Stimulated activated CD4-positive, alpha-beta T cell treated with anti-CD3 and anti-CD28 coated beads, Interleukin-15, amount 100 ng/mL, for 1 hour (primary cell): ENCODE data around the gene MPI.
"Not testable (repeated sequence)": the region's sequence is repeated elsewhere in the genome, so short reads cannot be mapped to it uniquely, and the experiment has no call there.

Experiments used
- DNase-seq, 2 donors: peaks; one replicate each; pipeline ENCODE4 v3.0.0-alpha.2; 2020; ENCODE audit warnings: low read depth in 1 of 2, low spot score in 1 of 2

MPI gene

DNA sequence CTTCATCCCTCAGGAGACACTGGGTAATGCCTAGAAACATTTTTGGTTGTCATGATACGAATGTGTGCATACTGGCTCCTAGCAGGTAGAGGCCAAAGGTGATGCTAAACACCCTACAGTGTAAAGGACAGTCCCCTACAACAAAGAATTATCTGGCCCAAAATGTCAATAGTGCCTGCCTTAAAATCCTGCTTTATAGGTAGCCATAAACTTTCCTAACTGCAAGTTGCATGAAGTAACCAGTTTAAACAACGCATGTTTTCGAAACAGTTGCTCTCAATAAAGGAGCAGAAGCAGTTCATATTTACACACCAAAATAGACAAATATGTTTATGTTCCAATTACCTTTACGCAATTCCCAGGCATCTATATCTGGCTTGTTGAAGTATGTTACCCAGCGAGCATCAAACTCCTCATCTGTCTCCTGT, 38.9 kb downstream of the MPI start:
- no peak for DNase-seq

DNA sequence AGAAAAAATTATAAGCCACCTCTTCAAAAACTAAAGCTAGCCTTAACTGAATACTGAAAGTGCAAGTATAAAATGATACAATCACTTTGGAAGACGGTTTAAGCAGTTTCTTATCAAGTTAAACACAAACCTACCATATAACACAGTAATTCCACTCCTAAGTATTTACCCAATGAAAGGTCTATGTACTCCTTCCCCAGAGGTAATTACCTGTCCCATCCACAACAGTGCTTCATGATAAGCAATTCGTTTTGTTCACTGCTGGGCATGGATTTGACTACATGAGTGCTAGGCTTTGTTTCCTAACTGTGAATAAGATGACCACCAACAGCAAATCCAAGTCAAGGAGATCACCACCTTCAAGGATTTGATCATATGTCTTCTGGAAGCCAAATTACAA, 43.7 kb downstream of the MPI start:
- no peak for DNase-seq

DNA sequence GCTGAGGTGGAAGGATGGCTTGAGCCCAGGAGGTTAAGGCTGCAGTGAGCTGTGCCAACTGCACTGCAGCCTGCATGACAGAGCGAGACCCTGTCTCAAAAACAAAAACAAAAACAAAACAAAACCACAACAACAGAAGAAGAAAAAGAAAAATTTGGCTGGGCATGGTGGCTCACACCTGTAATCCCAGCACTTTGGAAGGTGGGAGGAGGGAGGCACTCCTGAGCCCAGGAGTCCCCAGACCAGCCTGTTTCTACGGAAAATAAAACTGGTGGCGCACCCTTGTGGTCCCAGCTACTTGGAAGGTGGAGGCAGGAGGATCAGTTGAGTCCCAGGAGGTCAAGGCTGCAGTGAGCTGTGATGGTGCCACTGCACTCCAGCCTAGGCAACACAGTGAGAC, 45.4 kb downstream of the MPI start:
- not testable (repeated sequence) for DNase-seq

DNA sequence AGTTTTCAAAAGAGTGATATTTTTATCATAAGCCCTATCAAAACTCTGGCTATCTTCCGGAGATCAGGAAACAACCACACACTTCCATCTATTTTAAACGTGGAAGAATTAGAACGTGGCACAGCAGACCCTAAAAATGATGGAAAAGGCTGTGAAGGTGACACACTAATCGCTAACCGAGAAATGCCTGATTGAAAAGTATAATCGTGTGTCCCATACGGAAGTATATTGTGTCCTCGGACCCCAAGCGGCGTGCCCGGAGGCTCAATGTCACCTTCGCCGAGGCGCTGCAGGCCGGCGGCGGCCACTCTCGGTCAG, 47.4 kb downstream of the MPI start:
- no peak for DNase-seq

DNA sequence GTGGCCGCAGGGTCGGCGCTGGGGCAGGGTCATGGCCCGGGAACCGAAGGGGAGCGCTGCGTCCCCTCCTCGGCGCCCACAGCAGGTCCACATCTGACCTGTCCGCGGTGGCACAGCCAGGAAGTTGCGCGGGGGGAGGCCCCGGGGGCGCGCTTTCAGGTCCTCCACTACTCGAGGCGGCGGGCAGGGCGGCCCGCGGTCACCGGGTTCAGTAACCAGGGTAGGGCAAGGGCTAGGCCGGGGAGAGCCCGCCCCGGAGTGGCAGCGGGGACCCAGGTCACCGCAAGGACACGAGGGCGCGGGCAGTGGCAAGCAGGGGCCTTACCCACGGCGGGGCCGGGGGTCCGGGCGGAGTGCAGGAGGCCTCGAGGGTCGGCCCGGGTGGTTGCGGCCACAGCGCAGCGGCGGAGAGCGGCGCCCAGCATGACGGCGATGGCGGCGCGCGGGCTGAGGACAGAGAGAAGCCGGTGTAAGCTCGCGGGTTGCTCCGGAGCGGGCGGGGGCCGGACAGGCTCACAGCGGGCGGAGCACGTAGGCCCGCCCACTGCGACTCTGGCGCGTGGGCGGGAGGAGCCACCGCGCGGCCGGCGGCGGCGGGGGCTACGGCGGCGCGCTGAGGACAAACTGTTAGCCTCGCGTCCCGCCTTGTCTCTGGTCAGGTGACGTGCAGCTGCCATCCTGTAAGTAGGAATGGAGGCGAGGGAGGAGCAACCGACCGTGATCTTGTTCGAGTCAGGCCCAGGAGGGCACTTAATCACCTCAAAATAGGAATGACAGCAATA, 47.9 kb downstream of the MPI start, which contains the start of gene COX5A:
COX5A (minus strand) TSS at position 484 of the 782 bp plus-strand sequence; CDS start at position 425, 59 bp downstream.
- peak; percentile 83 to 85 for DNase-seq

DNA sequence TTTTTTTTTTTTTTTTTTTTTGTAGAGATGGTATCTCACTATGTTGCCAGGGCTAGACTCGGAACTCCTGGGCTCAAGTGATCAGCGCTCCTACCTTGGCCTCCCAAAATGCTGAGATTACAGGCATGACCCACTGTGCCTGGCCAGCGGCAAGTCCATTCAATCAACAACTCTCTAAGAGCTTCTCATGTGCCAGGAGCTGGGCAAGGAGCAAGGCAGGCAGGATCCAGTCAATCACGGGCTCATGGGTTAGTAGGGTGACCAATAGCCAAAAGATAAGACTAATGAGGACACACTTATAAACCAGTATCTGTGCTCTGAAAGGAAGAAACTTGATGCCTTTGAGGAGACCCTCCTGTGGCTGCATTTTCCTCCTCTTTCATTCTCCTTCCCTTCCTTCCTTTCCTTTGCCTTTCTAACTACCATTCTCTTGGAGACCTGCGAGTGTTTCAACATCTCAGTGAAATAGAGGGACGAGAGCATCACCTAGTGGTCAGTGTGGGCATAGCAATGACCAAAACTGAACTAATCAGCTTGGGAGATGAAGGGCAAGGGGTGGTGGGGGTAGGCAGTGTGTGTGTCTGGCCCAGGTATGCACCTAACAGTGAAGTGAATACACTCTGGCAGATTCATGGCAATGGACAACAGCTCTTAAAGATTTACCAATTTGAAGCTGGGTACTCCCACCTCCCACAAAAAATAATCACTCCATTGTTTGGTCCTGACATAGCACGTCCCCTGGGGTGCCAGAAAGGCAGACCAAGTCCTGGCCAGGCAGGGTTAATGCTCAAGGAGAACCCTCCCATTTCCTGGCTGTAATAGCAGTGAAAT, 60.5 kb downstream of the MPI start:
- peak; percentile 48 to 55 for DNase-seq

DNA sequence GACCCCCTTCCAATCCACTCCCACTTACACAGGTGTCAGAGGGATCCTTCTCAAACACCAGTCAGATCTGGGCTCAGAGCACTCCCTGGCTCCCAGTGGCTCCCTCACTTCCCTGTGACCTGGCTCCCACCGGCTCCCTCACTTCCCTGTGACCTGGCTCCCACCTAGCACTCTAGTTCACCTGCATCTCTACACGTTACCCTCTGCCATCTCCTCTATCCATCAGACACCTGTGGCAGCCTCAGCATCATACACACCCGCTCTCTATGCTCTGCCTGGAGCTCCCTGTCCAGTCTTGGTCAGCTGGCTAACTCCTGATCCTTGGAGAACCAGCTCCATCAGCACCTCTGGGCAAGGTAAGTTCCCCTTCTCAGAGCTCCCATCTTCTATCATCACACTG, 61.2 kb downstream of the MPI start:
- no peak for DNase-seq
